GM12892 (cell line): ENCODE results near the gene NPFF.

ENCODE experiments used
- POLR2A ChIP-seq: IDR thresholded peaks from 2 replicates; pipeline ENCODE4 v1.6.1; 2011; ENCODE audit warnings: low read depth, low read length, control low read depth
- POLR2AphosphoS5 ChIP-seq: IDR thresholded peaks from 2 replicates; pipeline ENCODE4 v1.6.1; 2011; ENCODE audit warnings: low read depth, low read length, control low read depth
- TAF1 ChIP-seq: IDR thresholded peaks from 2 replicates; pipeline ENCODE4 v1.6.1; 2011; ENCODE audit warnings: low read depth, mild to moderate bottlenecking, control low read depth, low read length, borderline replicate concordance

GRCh38 chr12:53492188-53492587 is 15.1 kb downstream of the NPFF start:
- TF ChIP-seq POLR2A = no peak
- TF ChIP-seq TAF1 = no peak
- TF ChIP-seq POLR2AphosphoS5 = no peak
